AG09319 (cell line): ENCODE measurements around the gene NEDD4L.

Experiments
- DNase-seq: peaks from one replicate; pipeline ENCODE4 v3.0.0-alpha.2; 2010; ENCODE audit warnings: low read depth; ENCODE audit errors: extremely low read depth
- CTCF ChIP-seq: IDR thresholded peaks from 2 replicates; pipeline ENCODE4 v1.5.1; 2011; ENCODE audit warnings: low read depth, mild to moderate bottlenecking, inconsistent platforms, low read length, moderate library complexity

NEDD4L gene

GRCh38 chr18:58201268-58201667, 157.2 kb downstream of the NEDD4L start:
- TF ChIP-seq CTCF, result no peak
- no peak for DNase-seq

GRCh38 chr18:58201733-58202730, 158.0 kb downstream of the NEDD4L start:
- DNase-seq, result no peak
- TF ChIP-seq CTCF, result no peak

GRCh38 chr18:58204776-58205442, 160.9 kb downstream of the NEDD4L start:
- no peak for DNase-seq
- no peak for TF ChIP-seq CTCF

- DNase-seq, result peak; percentile 68
- no peak for TF ChIP-seq CTCF
These were observed 161.6 kb downstream of the NEDD4L start for GRCh38 chr18:58205443-58206160.

- no peak for TF ChIP-seq CTCF
- DNase-seq, result no peak
These were observed 163.6 kb downstream of the NEDD4L start for GRCh38 chr18:58207520-58208152.

- no peak for TF ChIP-seq CTCF
- DNase-seq, result no peak
These were observed 164.3 kb downstream of the NEDD4L start for GRCh38 chr18:58208207-58208932.
